GM21529 (cell line): ENCODE data around the gene C4orf54.

Source experiments
- ATAC-seq: cut with Tn5 transposase; IDR thresholded peaks from one replicate; pipeline ENCODE4 v1.9.1; 2021; ENCODE audit not compliant: unreplicated experiment

The C4orf54 gene

GRCh38 chr4:99652596-99653436, 4.8 kb downstream of the C4orf54 start:
- no peak for ATAC-seq

GRCh38 chr4:99651811-99652485, 5.7 kb downstream of the C4orf54 start:
- no peak for ATAC-seq

- no peak for ATAC-seq
Observed at GRCh38 chr4:99651016-99651769, 6.4 kb downstream of the C4orf54 start.

- ATAC-seq, result no peak
Observed at GRCh38 chr4:99649778-99650177, 7.8 kb downstream of the C4orf54 start.

- ATAC-seq, result no peak
Observed at GRCh38 chr4:99649208-99649607, 8.4 kb downstream of the C4orf54 start.

GRCh38 chr4:99648321-99648720, 9.3 kb downstream of the C4orf54 start:
- ATAC-seq, result no peak

- ATAC-seq, result no peak
Observed at GRCh38 chr4:99647071-99647470, 10.6 kb downstream of the C4orf54 start.

GRCh38 chr4:99645638-99646037, 12.0 kb downstream of the C4orf54 start:
- no peak for ATAC-seq

GRCh38 chr4:99645036-99645435, 12.6 kb downstream of the C4orf54 start:
- no peak for ATAC-seq

GRCh38 chr4:99644453-99644852, 13.2 kb downstream of the C4orf54 start:
- no peak for ATAC-seq

- no peak for ATAC-seq
Observed at GRCh38 chr4:99642725-99643489, 14.7 kb downstream of the C4orf54 start.

GRCh38 chr4:99640676-99641075, 17.0 kb downstream of the C4orf54 start:
- no peak for ATAC-seq

GRCh38 chr4:99637174-99637573, 20.5 kb downstream of the C4orf54 start:
- ATAC-seq, result no peak

- ATAC-seq, result no peak
Observed at GRCh38 chr4:99636422-99636821, 21.2 kb downstream of the C4orf54 start.

GRCh38 chr4:99635601-99636000, 22.0 kb downstream of the C4orf54 start:
- ATAC-seq, result no peak

GRCh38 chr4:99634742-99635360, 22.8 kb downstream of the C4orf54 start:
- no peak for ATAC-seq

GRCh38 chr4:99633772-99634171, 23.9 kb downstream of the C4orf54 start:
- ATAC-seq, result no peak

- ATAC-seq, result no peak
Observed at GRCh38 chr4:99630857-99631360, 26.7 kb downstream of the C4orf54 start.

- ATAC-seq, result no peak
Observed at GRCh38 chr4:99629962-99630554, 27.6 kb downstream of the C4orf54 start.

GRCh38 chr4:99628040-99628439, 29.6 kb downstream of the C4orf54 start:
- no peak for ATAC-seq
